ENCODE data around the gene MICAL2. TPM values are rescaled to one million over a fixed set of nuclear protein-coding genes. Genes with fewer than 3 reads are reported as not detected.

Gene MICAL2
- total RNA-seq, 1 experiment from 2014 or later = 62.9 TPM

Small RNA genes within 50 kb of the gene (microRNA-seq; reads per million reads assigned to microRNA genes)
- gene MIR6124 (ENCODE audit: unreplicated experiment) = not detected

Other genes with a start within 250 kb of the MICAL2 start
- gene DKK3, start 102.0 kb upstream of the MICAL2 start, total RNA-seq (2014; rRNA removed) = 0.07 and 0.35 TPM in 2 replicates

All from PC-3 (cell line).